Measurements from ENCODE around the gene TRANK1. TPM values are rescaled to one million over a fixed set of nuclear protein-coding genes. Genes with fewer than 3 reads are reported as not detected.

The TRANK1 gene
- total and polyA plus RNA-seq, 2 of the 4 experiments (the other 2 are of a cell fraction): 7.9 to 12.7 TPM

DNA sequence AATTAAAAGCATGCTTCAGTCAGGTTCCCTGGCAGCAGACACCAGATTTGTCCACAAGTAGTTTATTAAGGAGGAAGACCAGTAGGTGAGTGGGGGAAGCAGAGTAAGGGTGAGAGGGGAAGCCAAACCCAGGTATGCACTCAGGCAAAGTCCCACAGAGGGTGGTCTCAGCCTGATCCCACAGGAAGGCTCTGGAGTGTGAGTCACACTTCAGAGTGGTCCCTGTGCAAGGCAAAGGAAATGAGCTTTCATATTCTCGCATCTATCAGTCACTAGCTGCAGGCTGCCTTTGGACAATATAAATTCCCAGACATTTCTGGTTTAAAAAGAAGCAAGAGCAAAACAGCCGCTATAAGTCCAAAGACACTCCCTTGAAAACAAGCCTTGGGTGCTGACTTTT, 78.5 kb downstream of the TRANK1 start:
- Histone ChIP-seq H4K5ac (ENCODE audit: low read depth, low read length) (no peak overlapping the region), H4K8ac (ENCODE audit: low read depth in 2 of 2, low read length in 2 of 2) (no peak overlapping the region), H3K9me1 (ENCODE audit: insufficient read depth, low read length) (no peaks in the 10 kb centered on the region), H4K91ac (ENCODE audit: insufficient read depth, low read depth, low read length) (no peak overlapping the region), H3K18ac (ENCODE audit: low read depth, low read length) (no peak overlapping the region), H3K4me2 (ENCODE audit: low read depth, low read length) (no peak overlapping the region), H2BK120ac (ENCODE audit: low read depth, low read length) (no peak overlapping the region), H3K36me3 (ENCODE audit: control insufficient read depth, insufficient read depth, low read length) (0 out of 2 replicates have a peak, but pooled peaks cover 1% of the 10 kb centered on the region), H2AK9ac (replicated peaks; ENCODE audit: low read depth, low read length, poor library complexity) (no peak overlapping the region), H2BK15ac (ENCODE audit: low read depth, low read length) (no peak overlapping the region), H2BK20ac (ENCODE audit: low read depth, low read length) (no peak overlapping the region), H3K14ac (replicated peaks; ENCODE audit: low read depth, low read length) (no peak overlapping the region), H2AFZ (replicated peaks; ENCODE audit: low read length, poor library complexity) (no peak overlapping the region), H2BK5ac (ENCODE audit: low read depth, low read length, poor library complexity, severe bottlenecking) (no peak overlapping the region), H3K79me1 (ENCODE audit: low read depth in 1 of 2, low read length in 2 of 2) (no peaks in the 10 kb centered on the region), H3K9ac (ENCODE audit: low read depth, low read length) (no peak overlapping the region), H3K4me1 (ENCODE audit: control insufficient read depth, insufficient read depth, low read length) (no peaks in the 10 kb centered on the region), H3K4ac (ENCODE audit: low read depth, low read length) (no peak overlapping the region), H3K9me3 (ENCODE audit: control insufficient read depth, insufficient read depth, low read length) (no peaks in the 10 kb centered on the region), H3K23ac (ENCODE audit: low read depth, low read length) (no peak overlapping the region), H4K20me1 (ENCODE audit: insufficient read depth, low read length) (no peaks in the 10 kb centered on the region), H3K56ac (ENCODE audit: extremely low read depth, insufficient read depth, low read length) (no peak overlapping the region), H3K27me3 (ENCODE audit: control insufficient read depth, insufficient read depth, low read length) (no peaks in the 10 kb centered on the region), H2AK5ac (ENCODE audit: low read depth, low read length) (no peak overlapping the region), H3K4me3 (ENCODE audit: insufficient read depth, low read depth, low read length) (no peak overlapping the region), H3K27ac (ENCODE audit: insufficient read depth, low read length) (no peak overlapping the region)
- ChIA-PET CTCF (interaction anchor here (0.6 to 1.0 kb wide), 3 partner anchors 9 to 466 kb away, joined by 3 to 4 read pairs (median 4); no protein-coding TSS in a partner anchor), POLR2A (ENCODE audit: unreplicated experiment) (interaction anchor here (1.2 kb wide), 1 partner anchor 11 kb away, joined by 4 read pairs; no protein-coding TSS in a partner anchor)
- no peak for ATAC-seq (ENCODE audit: low read depth)
- in situ Hi-C loops (cut with MboI; ENCODE audit: low sequenced_read_pairs) (loop anchor here (5.0 kb wide), 1 partner anchor 139 kb away; no protein-coding TSS in a partner anchor), dilution Hi-C loops (cut with HindIII; ENCODE audit: low sequenced_read_pairs, unreplicated experiment) (no loop called here), intact Hi-C loops (cut with micrococcal nuclease) (loop anchor here (5.0 kb wide), 2 partner anchors 479 to 899 kb away; no protein-coding TSS in a partner anchor)
- TF ChIP-seq MAZ (IDR thresholded peaks at IDR 0.05; ENCODE audit: borderline replicate concordance, low read depth, low read length) (no peak), FOS (IDR thresholded peaks at IDR 0.05; ENCODE audit: low read depth, low read length) (no peak), CEBPB (IDR thresholded peaks at IDR 0.05; ENCODE audit: low read depth, low read length) (no peak), RCOR1 (IDR thresholded peaks at IDR 0.05; ENCODE audit: insufficient replicate concordance, low read length) (no peak), MAFK (IDR thresholded peaks at IDR 0.05; ENCODE audit: low read depth, low read length) (no peak), BHLHE40 (IDR thresholded peaks at IDR 0.05; ENCODE audit: low read depth, low read length) (no peak), MXI1 (IDR thresholded peaks at IDR 0.05; ENCODE audit: borderline replicate concordance, low read depth, low read length) (no peak)
- no CpG with 5 or more reads among the region's 2 CpGs for WGBS, 2 experiments (ENCODE audit: extremely low coverage in 2 of 2, insufficient read length in 1 of 2)
- DNase-seq: no peak
- no TSS peak for BruUV-seq (replicated peaks)

Data from IMR-90 (cell line).